ENCODE measurements around the gene SELENON. TPM values are rescaled to one million over a fixed set of nuclear protein-coding genes. Genes with fewer than 3 reads are reported as not detected.

Gene SELENON
- total RNA-seq, 4 donors from 2014 or later, result 33.5 to 82.8 (median 39.4) TPM

DNA sequence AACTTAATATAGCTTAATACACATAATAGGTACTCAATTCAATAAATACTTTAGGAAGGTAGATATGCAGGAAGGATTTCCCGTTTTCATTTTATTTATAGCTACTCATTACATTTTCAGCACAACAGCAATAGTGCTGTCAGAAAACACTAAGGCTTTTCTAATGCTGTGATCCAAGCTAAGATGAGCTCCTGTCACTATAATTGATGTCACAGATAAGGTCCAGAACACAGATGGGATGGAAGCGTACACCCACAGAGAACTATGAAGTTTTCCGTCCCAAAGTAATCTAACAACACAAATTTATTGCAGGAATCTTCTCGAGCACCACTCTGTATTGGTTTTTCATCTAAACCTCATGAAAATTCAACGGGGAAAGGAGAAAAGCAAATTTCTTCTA lies 45.7 kb downstream of the SELENON start:
- no peaks in the 10 kb centered on the region for H3K4me1 ChIP-seq
- no peaks in the 10 kb centered on the region for H3K27me3 ChIP-seq
- 71 to 75% methylated on average over 4 to 5 of the region's 5 CpGs for WGBS, 2 donors (ENCODE audit: low coverage in 1 of 2)
- H3K36me3 ChIP-seq, result no peaks in the 10 kb centered on the region
- no peak overlapping the region for H3K27ac ChIP-seq
- ATAC-seq, result no peak
- TF ChIP-seq CTCF (IDR thresholded peaks at IDR 0.05), result no peak
- TF ChIP-seq POLR2A (IDR thresholded peaks at IDR 0.05), result no peak
- no peak for TF ChIP-seq EP300 (IDR thresholded peaks at IDR 0.05)
- TF ChIP-seq POLR2AphosphoS5 (IDR thresholded peaks at IDR 0.05), result no peak
- H3K9me3 ChIP-seq, result no peaks in the 10 kb centered on the region
- no peak overlapping the region for H3K4me3 ChIP-seq

- no peaks in the 10 kb centered on the region for H3K27me3 ChIP-seq
- no peak for TF ChIP-seq POLR2A (IDR thresholded peaks at IDR 0.05)
- no peak for TF ChIP-seq CTCF (IDR thresholded peaks at IDR 0.05)
- no peak for TF ChIP-seq EP300 (IDR thresholded peaks at IDR 0.05)
- TF ChIP-seq POLR2AphosphoS5 (IDR thresholded peaks at IDR 0.05), result no peak
Observed at GRCh38 chr1:25847929-25848328, 47.9 kb downstream of the SELENON start.

GRCh38 chr1:25848531-25848930 lies 48.5 kb downstream of the SELENON start:
- 63% methylated on average over 1 of the region's 1 CpG; no CpG with 5 or more reads in 1 of the 2 donors for WGBS, 2 donors (ENCODE audit: low coverage in 1 of 2)
- Histone ChIP-seq H3K36me3 (no peaks in the 10 kb centered on the region), H3K27me3 (peaks cover 4% of the 10 kb centered on the region), H3K9me3 (no peaks in the 10 kb centered on the region), H3K4me3 (no peak overlapping the region), H3K27ac (no peak overlapping the region), H3K4me1 (no peaks in the 10 kb centered on the region)
- ATAC-seq, result no peak
- TF ChIP-seq POLR2A (IDR thresholded peaks at IDR 0.05) (no peak), EP300 (IDR thresholded peaks at IDR 0.05) (no peak), CTCF (IDR thresholded peaks at IDR 0.05) (no peak), POLR2AphosphoS5 (IDR thresholded peaks at IDR 0.05) (no peak)

More at GRCh38 chr1:25847929-25848328, 47.9 kb downstream of the SELENON start:
- H3K4me3 ChIP-seq, result no peak overlapping the region
- 13 to 48% methylated on average over 1 to 3 of the region's 4 CpGs for WGBS, 2 donors (ENCODE audit: low coverage in 1 of 2)
- ATAC-seq, result no peak
- no peaks in the 10 kb centered on the region for H3K9me3 ChIP-seq
- H3K27ac ChIP-seq, result no peak overlapping the region
- no peaks in the 10 kb centered on the region for H3K4me1 ChIP-seq
- no peaks in the 10 kb centered on the region for H3K36me3 ChIP-seq

DNA sequence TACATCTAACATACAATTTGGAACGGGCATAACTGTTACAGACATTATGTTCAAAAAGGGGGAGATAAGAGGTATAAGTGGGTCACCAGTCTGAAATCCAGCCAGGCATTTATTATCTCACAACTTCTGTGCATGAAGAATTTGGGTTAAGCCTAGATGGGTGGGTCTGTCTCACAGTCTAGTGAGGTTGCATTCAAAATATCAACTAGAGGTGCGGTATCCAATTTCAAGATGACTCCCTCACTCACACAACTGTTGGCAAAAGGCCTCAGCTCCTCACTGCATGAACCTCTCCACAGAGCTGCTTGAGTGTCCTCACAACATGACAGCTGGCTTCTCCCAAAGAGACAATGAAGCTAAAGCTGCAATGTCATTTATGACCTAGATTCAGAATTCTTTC lies 54.6 kb downstream of the SELENON start:
- TF ChIP-seq CTCF (IDR thresholded peaks at IDR 0.05), result no peak
- H3K4me3 ChIP-seq, result no peak overlapping the region
- WGBS, 2 donors (ENCODE audit: low coverage in 1 of 2), result 84 to 100% methylated on average over 2 of the region's 2 CpGs
- no peaks in the 10 kb centered on the region for H3K36me3 ChIP-seq
- H3K9me3 ChIP-seq, result no peaks in the 10 kb centered on the region
- peaks cover 8% of the 10 kb centered on the region for H3K27me3 ChIP-seq
- ATAC-seq, result no peak
- H3K4me1 ChIP-seq, result peaks cover 0 to 10% (median 6%) of the 10 kb centered on the region in 3 donors
- H3K27ac ChIP-seq, result no peak overlapping the region

DNA sequence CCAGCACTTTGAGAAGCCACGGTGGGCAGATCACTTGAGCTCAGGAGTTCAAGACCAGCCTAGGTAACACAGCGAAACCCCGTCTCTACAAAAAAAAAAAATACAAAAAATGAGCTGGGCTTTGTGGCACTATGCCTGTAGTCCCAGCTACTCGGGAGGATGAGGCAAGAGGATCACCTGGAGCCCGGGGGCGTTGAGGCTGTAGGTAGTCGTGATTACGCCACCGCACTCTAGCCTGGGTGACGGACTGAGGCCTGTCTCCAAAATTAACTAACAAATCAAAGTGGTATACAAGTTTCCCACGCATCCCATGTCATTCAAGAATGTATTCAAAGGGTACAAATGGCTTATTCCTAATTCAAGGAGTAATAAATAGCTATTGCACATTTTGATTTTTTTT lies 56.9 kb downstream of the SELENON start:
- ATAC-seq, result no peak
- 82 to 93% methylated on average over 8 to 11 of the region's 11 CpGs for WGBS, 2 donors (ENCODE audit: low coverage in 1 of 2)
- Histone ChIP-seq H3K4me3 (no peak overlapping the region), H3K4me1 (peaks cover 0 to 20% (median 6%) of the 10 kb centered on the region in 3 donors), H3K36me3 (no peaks in the 10 kb centered on the region), H3K27ac (no peak overlapping the region), H3K9me3 (no peaks in the 10 kb centered on the region), H3K27me3 (peaks cover 8% of the 10 kb centered on the region)
- TF ChIP-seq POLR2AphosphoS5 (IDR thresholded peaks at IDR 0.05), result no peak
- no peak for TF ChIP-seq POLR2A (IDR thresholded peaks at IDR 0.05)
